Spinal cord (tissue), 10 donors: Measurements from ENCODE around the gene CD2BP2. TPM values are rescaled to one million over a fixed set of nuclear protein-coding genes. Genes with fewer than 3 reads are reported as not detected.
"Not testable (repeated sequence)": the region's sequence is repeated elsewhere in the genome, so short reads cannot be mapped to it uniquely, and the experiment has no call there.

Source experiments
- DNase-seq, 6 donors: peaks; one replicate each; pipeline versions ENCODE4 v3.0.0 to v3.0.0-alpha.2; 2013 to 2015; ENCODE audit warnings: low spot score in 6 of 6, low read depth in 4 of 6
- H3K27ac ChIP-seq: one replicate; pipeline ENCODE4 v1.5.1; 2013; ENCODE audit warnings: low read depth, low read length, control low read depth
- H3K27me3 ChIP-seq: one replicate; pipeline ENCODE4 v1.6.1; 2013; ENCODE audit warnings: low read length; ENCODE audit not compliant: control insufficient read depth, insufficient read depth
- H3K36me3 ChIP-seq: one replicate; pipeline ENCODE4 v1.6.1; 2013; ENCODE audit warnings: low read length; ENCODE audit not compliant: control insufficient read depth, insufficient read depth
- H3K4me1 ChIP-seq: one replicate; pipeline ENCODE4 v1.6.1; 2013; ENCODE audit warnings: low read length; ENCODE audit not compliant: control insufficient read depth, insufficient read depth
- H3K4me3 ChIP-seq: one replicate; pipeline ENCODE4 v1.5.1; 2013; ENCODE audit warnings: low read depth, low read length, control low read depth
- H3K9me3 ChIP-seq: one replicate; pipeline ENCODE4 v1.6.1; 2013; ENCODE audit warnings: low read length; ENCODE audit not compliant: control insufficient read depth, insufficient read depth
- WGBS: methylation state at CpG from one replicate; pipeline ENCODE4 v1.1.5; 2013; ENCODE audit warnings: missing lambda C conversion rate; ENCODE audit not compliant: insufficient coverage; 5-methylcytosine and 5-hydroxymethylcytosine counted together
- polyA plus RNA-seq, 2 donors: library from polyadenylated mRNA; unstranded; fragments of 120-200 nt; gene quantifications; one replicate each; pipeline ENCODE4 v1.2.1, GENCODE V29; 2013; ENCODE audit not compliant: insufficient read length in 2 of 2
- total RNA-seq, 2 donors: library from RNA; depleted of rRNA in 1 of 2; stranded (reverse); fragments of 120-200 nt in 1 of 2; fragments of >200 nt in 1 of 2; gene quantifications; one replicate each; pipeline versions ENCODE4 v1.2.3 to v1.2.4, GENCODE V29; 2013 to 2014
- donor health status: healthy.

The CD2BP2 gene
- total and polyA plus RNA-seq, 4 donors, result 26.7 to 63.9 (median 55.3) TPM

DNA sequence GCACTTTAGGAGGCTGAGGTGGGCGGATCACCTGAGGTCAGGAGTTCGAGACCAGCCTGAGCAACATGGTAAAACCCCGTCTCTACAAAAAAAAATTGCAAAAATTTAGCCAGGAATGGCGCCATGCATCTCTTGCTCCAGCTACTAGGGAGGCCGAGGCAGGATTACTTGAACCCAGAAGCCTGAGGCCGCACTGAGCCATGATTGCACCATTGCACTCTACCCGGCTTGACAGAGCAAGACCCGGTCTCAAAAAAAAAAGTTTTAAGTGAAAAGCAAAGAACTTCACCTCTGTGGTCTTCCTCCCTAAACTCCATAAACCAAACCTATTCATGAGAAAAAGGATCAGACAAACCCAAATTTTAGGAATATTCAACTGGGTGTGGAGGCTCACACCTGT, 7.0 kb downstream of the CD2BP2 start:
- Histone ChIP-seq H3K9me3 (no peaks in the 10 kb centered on the region), H3K4me1 (peaks cover 23% of the 10 kb centered on the region), H3K27ac (no peak overlapping the region), H3K27me3 (no peaks in the 10 kb centered on the region), H3K4me3 (no peak overlapping the region), H3K36me3 (peaks cover 45% of the 10 kb centered on the region)
- 91% methylated on average over 6 of the region's 8 CpGs for WGBS
- DNase-seq, result no peak

DNA sequence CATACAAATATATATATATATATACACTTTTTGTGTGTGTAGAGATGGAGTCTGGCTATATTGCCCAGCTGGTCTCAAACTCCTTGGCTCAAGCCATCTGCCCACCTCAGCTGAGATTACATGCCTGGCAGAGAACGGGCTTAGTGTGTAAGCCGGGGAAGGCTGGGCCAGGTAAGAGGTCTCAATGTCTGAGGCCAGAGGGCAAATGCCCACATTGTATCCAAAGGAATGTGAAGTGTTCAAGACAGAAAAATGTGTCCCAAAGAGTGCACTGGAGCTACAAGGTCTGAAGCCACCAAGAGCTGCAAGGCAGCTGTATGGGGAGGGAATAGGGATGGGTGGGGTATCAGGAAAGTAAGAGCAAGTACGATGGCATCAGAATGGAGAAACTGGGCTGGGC, 8.8 kb downstream of the CD2BP2 start:
- no peak for DNase-seq
- Histone ChIP-seq H3K36me3 (peaks cover 33% of the 10 kb centered on the region), H3K4me3 (no peak overlapping the region), H3K27me3 (no peaks in the 10 kb centered on the region), H3K4me1 (peaks cover 4% of the 10 kb centered on the region), H3K9me3 (no peaks in the 10 kb centered on the region), H3K27ac (no peak overlapping the region)
- 100% methylated on average over 3 of the region's 3 CpGs for WGBS

DNA sequence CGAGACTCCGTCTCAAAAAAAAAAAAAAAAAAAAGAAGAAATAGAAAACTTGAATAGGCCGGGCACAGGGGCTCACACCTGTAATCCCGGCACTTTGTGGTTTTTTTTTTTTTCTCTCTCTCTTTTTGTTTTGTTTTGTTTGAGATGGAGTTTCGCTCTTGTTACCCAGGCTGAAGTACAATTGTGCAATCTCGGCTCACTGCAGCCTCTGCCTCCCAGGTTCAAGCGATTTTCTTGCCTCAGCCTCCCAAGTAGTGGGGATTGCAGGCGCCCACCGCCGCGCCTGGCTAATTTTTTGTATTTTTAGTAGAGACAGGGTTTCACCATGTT, 11.7 kb downstream of the CD2BP2 start:
- H3K4me1 ChIP-seq, H3K9me3 ChIP-seq, H3K27ac ChIP-seq, H3K4me3 ChIP-seq, H3K27me3 ChIP-seq, DNase-seq: not testable (repeated sequence)
- H3K36me3 ChIP-seq, result peaks cover 15% of the 10 kb centered on the region
- WGBS, result 98% methylated on average over 8 of the region's 11 CpGs

DNA sequence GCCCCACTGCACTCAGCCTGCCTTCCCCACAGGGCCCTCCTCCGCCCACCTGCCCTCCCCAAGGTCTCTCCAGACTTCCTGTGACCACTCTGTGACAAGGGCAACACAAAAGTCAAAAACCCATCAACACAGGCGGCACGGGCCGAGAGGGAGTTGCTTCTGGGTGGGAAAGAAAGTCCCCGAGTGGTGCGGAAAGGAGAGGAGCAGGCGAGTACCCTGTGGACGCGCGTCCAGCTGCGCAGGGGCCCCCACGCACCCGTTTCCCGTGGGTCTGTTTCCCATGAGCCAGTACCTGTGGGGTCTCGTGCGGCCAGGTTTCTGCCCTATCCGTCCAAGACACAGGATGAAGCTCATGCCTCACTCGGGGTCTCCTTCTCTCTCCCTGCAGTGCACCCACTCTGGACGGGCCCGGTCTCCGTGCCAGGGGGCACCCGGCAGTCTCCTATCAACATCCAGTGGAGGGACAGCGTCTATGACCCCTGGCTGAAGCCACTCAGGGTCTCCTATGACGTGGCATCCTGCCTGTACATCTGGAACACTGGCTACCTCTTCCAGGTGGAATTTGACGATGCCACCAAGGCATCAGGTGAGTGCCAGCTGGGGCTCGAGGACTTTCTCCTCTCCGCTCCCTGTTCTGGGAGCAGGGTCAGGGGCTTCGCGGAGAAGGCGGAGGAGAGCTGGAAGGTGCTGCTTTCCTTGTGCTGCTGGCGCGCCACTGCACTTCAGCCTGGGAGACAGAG, 12.2 kb downstream of the CD2BP2 start:
- Histone ChIP-seq H3K4me3 (no peak overlapping the region), H3K9me3 (no peaks in the 10 kb centered on the region), H3K36me3 (peaks cover 15% of the 10 kb centered on the region), H3K27me3 (no peaks in the 10 kb centered on the region), H3K4me1 (no peaks in the 10 kb centered on the region), H3K27ac (no peak overlapping the region)
- WGBS, result 96% methylated on average over 31 of the region's 32 CpGs
- no peak for DNase-seq

DNA sequence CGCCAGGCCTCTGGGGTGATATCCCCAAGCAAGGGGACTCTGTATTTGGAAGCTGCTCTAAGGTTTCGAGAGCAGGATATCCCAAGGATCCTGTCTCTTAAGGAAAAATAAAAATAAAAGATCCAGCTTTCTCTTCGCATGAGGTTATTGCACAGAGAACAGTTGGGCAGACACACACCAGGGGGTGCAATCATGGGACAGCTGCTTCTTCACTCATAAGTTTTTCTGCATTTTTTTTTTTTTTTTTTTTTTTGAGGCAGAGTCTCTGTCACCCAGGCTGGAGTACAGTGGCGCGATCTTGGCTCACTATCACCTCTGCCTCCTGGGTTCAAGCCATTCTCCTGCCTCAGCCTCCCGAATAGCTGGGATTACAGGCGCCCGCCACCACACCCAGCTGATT, 13.1 kb downstream of the CD2BP2 start:
- 95% methylated on average over 6 of the region's 8 CpGs for whole genome bisulfite sequencing
- not testable (repeated sequence) for H3K27ac ChIP-seq, H3K9me3 ChIP-seq, H3K4me1 ChIP-seq, H3K4me3 ChIP-seq, H3K36me3 ChIP-seq, H3K27me3 ChIP-seq, DNase-seq

DNA sequence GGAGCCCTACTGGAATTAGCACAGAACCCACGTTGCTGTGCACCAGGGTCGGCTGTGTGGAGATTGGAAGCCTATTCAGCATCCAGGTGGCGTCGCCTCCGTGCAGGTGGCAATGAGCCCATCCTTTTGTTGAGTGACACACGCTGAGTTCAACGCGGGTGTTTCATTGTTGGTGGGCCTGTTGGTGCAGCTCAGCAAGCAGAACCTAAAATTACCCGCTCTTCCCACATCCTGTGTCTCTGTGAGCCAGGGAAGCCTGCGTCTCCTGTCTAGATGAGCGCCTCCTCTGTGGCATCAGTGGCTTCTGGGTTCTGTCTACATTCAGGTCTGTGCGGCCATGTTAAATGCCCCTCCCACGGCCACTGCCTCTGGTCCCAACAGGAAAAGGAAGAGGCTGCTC, 14.5 kb downstream of the CD2BP2 start:
- Histone ChIP-seq H3K9me3 (no peaks in the 10 kb centered on the region), H3K27ac (no peak overlapping the region), H3K4me1 (peaks cover 6% of the 10 kb centered on the region), H3K27me3 (no peaks in the 10 kb centered on the region), H3K4me3 (no peak overlapping the region), H3K36me3 (peaks cover 8% of the 10 kb centered on the region)
- WGBS, result 87% methylated on average over 13 of the region's 13 CpGs
- no peak for DNase-seq

DNA sequence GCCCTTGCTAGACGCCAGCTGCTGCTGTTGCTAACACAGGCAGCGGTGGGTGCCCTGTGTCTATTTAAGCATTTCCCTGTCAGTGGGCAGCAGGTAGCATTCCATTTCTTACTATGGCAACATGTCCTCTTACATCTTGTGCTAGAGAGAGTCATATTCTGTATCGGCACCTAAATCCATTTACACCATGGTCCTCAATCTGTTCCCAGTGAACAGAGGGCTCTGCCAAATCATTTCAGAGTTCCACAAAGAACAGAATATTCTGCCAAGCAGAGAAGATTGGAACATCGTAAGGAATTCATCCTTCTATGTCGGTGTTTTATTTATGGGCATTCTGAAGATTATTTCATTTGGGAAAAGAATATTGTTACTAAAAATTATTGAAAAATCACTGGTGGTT, 16.4 kb downstream of the CD2BP2 start:
- H3K4me1 ChIP-seq, H3K4me3 ChIP-seq, H3K27ac ChIP-seq, H3K27me3 ChIP-seq, H3K9me3 ChIP-seq, DNase-seq, H3K36me3 ChIP-seq: not testable (repeated sequence)
- no CpG with 5 or more reads among the region's 5 CpGs for WGBS

DNA sequence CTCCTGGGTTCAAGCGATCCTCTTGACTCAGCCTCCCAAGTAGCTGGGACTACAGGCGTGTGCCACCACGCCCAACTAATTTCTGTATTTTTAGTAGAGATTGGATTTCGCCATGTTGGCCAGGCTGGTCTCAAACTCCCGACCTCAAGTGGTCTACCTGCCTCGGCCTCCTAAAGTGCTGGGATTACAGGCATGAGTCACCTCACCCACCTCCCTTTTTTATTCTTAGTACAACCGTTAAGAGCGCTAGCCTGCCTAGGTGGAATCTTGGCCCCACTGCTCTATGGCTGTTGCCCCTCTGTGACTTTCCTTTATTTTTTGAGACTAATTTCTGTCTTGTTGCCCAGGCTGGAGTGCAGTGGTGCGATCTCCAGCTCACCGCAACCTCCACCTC, 17.1 kb downstream of the CD2BP2 start:
- not testable (repeated sequence) for DNase-seq, H3K4me3 ChIP-seq, H3K9me3 ChIP-seq, H3K27me3 ChIP-seq, H3K36me3 ChIP-seq, H3K27ac ChIP-seq, H3K4me1 ChIP-seq
- WGBS, result 97% methylated on average over 7 of the region's 10 CpGs

DNA sequence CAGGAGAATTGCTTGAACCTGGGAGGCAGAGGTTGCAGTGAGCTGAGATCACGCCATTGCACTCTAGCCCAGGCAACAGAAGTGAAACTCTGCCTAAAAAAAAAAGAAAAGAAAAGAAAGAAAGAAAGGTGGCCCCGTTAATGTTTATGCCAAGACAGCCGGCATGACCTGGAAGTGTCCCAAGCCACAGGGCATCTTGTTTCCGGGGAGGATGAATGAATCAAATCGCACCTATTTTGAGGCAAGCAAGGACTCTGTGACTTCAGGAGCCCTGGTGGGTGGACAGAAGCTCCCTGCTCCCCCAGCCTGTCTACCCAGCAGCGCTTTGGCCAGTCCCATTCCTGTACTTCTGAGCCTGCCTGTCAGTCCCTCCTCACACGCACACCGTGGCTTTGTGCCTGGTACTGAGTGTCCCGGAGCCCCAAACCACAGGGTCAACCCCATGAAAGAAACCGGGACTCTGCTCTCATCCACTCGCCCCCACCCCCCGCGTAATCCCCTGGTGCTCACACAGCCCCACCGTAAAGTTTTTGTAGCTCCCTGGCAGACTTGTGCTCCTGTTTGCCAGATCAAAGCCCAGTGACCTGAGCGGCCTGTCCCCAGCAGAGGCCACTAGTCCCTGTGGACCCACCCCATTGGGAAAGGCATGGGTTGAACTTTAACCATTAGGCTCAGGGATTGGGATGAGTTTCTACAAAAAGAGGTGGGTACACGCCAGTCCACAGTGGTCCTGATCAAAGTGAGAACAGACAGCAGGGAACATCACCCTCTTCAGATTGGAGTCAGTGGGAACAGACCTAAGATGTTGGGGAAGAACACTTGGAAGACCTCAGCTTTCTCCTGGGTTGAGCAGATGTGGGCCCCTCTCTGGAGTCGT, 19.3 kb downstream of the CD2BP2 start:
- Histone ChIP-seq H3K9me3 (no peaks in the 10 kb centered on the region), H3K27ac (peak overlapping the region; percentile 78), H3K4me1 (peaks cover 7% of the 10 kb centered on the region), H3K27me3 (no peaks in the 10 kb centered on the region), H3K4me3 (peak overlapping the region; percentile 55), H3K36me3 (no peaks in the 10 kb centered on the region)
- DNase-seq, result peak in 1 of 6 donors; percentile 13
- WGBS, result 58% methylated on average over 17 of the region's 17 CpGs
